Sigmoid colon (tissue), 7 donors: ENCODE measurements around the gene FKBP14. TPM values are rescaled to one million over a fixed set of nuclear protein-coding genes. Genes with fewer than 3 reads are reported as not detected.

ENCODE experiments used
- DNase-seq: peaks from one replicate; pipeline ENCODE4 v3.0.0-alpha.2; 2019
- H3K27ac ChIP-seq, 4 donors: fragments of 200-600 bp; sonication (generic); one replicate each; pipeline ENCODE4 v1.5.1; 2016 to 2019; ENCODE audit warnings: mild to moderate bottlenecking in 1 of 4
- H3K27me3 ChIP-seq, 3 donors: fragments of 200-600 bp; sonication (generic); one replicate each; pipeline ENCODE4 v1.5.1; 2019; ENCODE audit warnings: mild to moderate bottlenecking in 1 of 3
- H3K36me3 ChIP-seq, 4 donors: fragments of 200-600 bp; sonication (generic); one replicate each; pipeline ENCODE4 v1.5.1; 2016 to 2019
- H3K4me1 ChIP-seq, 4 donors: fragments of 200-600 bp; sonication (generic); one replicate each; pipeline ENCODE4 v1.5.1; 2017 to 2019
- H3K4me3 ChIP-seq, 4 donors: fragments of 200-600 bp; sonication (generic); one replicate each; pipeline ENCODE4 v1.5.1; 2017 to 2019; ENCODE audit warnings: mild to moderate bottlenecking in 2 of 4, moderate library complexity in 1 of 4
- H3K9me3 ChIP-seq, 4 donors: fragments of 200-600 bp in 3 of 4; sonication (generic) in 3 of 4; one replicate each; pipeline versions ENCODE4 v1.5.1 to v1.6.1; 2013 to 2019
- EP300 ChIP-seq, 4 donors: sonication (generic); formaldehyde crosslinking; IDR thresholded peaks; one replicate each; pipeline ENCODE4 v1.6.1; 2017; ENCODE audit warnings: antibody characterized with exemption in 4 of 4
- POLR2A ChIP-seq, 2 donors: fragments of 450-650 bp; IDR thresholded peaks; one replicate each; pipeline ENCODE4 v1.6.1; 2016; ENCODE audit warnings: antibody characterized with exemption in 2 of 2, mild to moderate bottlenecking in 2 of 2, moderate library complexity in 2 of 2
- POLR2AphosphoS5 ChIP-seq, 4 donors: sonication (generic); formaldehyde crosslinking; IDR thresholded peaks; one replicate each; pipeline ENCODE4 v1.6.1; 2017; ENCODE audit warnings: antibody characterized with exemption in 4 of 4
- WGBS, 2 donors: extraction: QIAGEN DNeasy Blood & Tissue Kit; methylation state at CpG; one replicate each; pipeline ENCODE4 v1.1.7; 2013; 5-methylcytosine and 5-hydroxymethylcytosine counted together
- intact Hi-C: fragments of 100-400 bp; cut with DNase I; formaldehyde crosslinking; loops from one replicate; pipeline ENCODE4 v1.15.1; 2023
- polyA plus RNA-seq, 3 donors: library from polyadenylated mRNA; stranded (reverse); fragments of 200-250 nt; gene quantifications; one replicate each; pipeline ENCODE4 v1.2.3, GENCODE V29; 2013
- total RNA-seq, 4 donors: library from RNA; depleted of rRNA; stranded (reverse); fragments of >200 nt; gene quantifications; one replicate each; pipeline ENCODE4 v1.1.0, GENCODE V29; 2016
- TF ChIP-seq, protein P1 (sequence below), 4 experiments: fragments of 450-650 bp in 3 of 4; fragments of 200-600 bp in 1 of 4; IDR thresholded peaks; one replicate each; pipeline ENCODE4 v1.5.1; 2016 to 2019; ENCODE audit warnings: antibody characterized with exemption in 4 of 4, mild to moderate bottlenecking in 3 of 4, moderate library complexity in 2 of 4
- donor health status: healthy with polysubstance abuse.
- donor health status: Bipolar disorder and iron deficiency.
- donor health status: healthy.

The FKBP14 gene
- total and polyA plus RNA-seq, 7 donors = 1.8 to 11.4 (median 6.3) TPM

DNA sequence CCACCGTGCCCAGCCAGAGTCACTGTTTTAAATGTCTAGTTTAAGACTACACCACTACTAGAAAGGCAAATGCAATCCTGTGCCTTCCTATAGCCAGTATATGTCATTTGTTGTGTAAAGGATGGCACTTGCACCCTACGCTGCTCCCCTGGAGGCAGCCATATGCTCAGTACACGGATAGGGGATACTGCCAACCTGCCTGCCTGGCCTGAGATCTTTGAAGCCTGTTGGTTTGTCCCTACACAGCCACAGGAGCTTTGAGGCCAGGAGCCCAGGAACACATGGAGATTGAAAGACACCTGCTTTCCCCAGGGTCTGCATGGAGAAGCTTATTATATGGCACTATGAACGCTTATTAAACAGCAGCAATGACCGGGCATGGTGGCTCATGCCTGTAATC is 34.6 kb downstream of the FKBP14 start:
- no peaks in the 10 kb centered on the region for H3K36me3 ChIP-seq
- WGBS, 2 donors = 93 to 97% methylated on average over 5 of the region's 5 CpGs
- peaks cover 0 to 27% (median 15%) of the 10 kb centered on the region in 4 donors for H3K4me1 ChIP-seq
- H3K27ac ChIP-seq = no peak overlapping the region
- peaks cover 0 to 8% (median 3%) of the 10 kb centered on the region in 4 donors for H3K9me3 ChIP-seq
- H3K27me3 ChIP-seq = no peaks in the 10 kb centered on the region
- no peak for TF ChIP-seq POLR2AphosphoS5 (IDR thresholded peaks at IDR 0.05)
- no peak for TF ChIP-seq EP300 (IDR thresholded peaks at IDR 0.05)
- no peak for TF ChIP-seq POLR2A (IDR thresholded peaks at IDR 0.05)
- TF ChIP-seq, protein P1, sequence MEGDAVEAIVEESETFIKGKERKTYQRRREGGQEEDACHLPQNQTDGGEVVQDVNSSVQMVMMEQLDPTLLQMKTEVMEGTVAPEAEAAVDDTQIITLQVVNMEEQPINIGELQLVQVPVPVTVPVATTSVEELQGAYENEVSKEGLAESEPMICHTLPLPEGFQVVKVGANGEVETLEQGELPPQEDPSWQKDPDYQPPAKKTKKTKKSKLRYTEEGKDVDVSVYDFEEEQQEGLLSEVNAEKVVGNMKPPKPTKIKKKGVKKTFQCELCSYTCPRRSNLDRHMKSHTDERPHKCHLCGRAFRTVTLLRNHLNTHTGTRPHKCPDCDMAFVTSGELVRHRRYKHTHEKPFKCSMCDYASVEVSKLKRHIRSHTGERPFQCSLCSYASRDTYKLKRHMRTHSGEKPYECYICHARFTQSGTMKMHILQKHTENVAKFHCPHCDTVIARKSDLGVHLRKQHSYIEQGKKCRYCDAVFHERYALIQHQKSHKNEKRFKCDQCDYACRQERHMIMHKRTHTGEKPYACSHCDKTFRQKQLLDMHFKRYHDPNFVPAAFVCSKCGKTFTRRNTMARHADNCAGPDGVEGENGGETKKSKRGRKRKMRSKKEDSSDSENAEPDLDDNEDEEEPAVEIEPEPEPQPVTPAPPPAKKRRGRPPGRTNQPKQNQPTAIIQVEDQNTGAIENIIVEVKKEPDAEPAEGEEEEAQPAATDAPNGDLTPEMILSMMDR (IDR thresholded peaks at IDR 0.05) = no peak
- no peak for DNase-seq
- H3K4me3 ChIP-seq = no peak overlapping the region
- intact Hi-C loops = no loop called here

- Histone ChIP-seq H3K36me3 (no peaks in the 10 kb centered on the region), H3K4me3 (no peak overlapping the region), H3K27me3 (no peaks in the 10 kb centered on the region), H3K4me1 (peaks cover 0 to 27% (median 15%) of the 10 kb centered on the region in 4 donors), H3K9me3 (peaks cover 0 to 8% (median 3%) of the 10 kb centered on the region in 4 donors), H3K27ac (no peak overlapping the region)
- 72 to 87% methylated on average over 4 of the region's 4 CpGs for WGBS, 2 donors
- no peak for DNase-seq
- TF ChIP-seq POLR2A (IDR thresholded peaks at IDR 0.05) (no peak), EP300 (IDR thresholded peaks at IDR 0.05) (no peak), POLR2AphosphoS5 (IDR thresholded peaks at IDR 0.05) (no peak)
- TF ChIP-seq, protein P1 (IDR thresholded peaks at IDR 0.05) = no peak
- intact Hi-C loops = no loop called here
Observed at GRCh38 chr7:29990931-29991330, 35.6 kb downstream of the FKBP14 start.

DNA sequence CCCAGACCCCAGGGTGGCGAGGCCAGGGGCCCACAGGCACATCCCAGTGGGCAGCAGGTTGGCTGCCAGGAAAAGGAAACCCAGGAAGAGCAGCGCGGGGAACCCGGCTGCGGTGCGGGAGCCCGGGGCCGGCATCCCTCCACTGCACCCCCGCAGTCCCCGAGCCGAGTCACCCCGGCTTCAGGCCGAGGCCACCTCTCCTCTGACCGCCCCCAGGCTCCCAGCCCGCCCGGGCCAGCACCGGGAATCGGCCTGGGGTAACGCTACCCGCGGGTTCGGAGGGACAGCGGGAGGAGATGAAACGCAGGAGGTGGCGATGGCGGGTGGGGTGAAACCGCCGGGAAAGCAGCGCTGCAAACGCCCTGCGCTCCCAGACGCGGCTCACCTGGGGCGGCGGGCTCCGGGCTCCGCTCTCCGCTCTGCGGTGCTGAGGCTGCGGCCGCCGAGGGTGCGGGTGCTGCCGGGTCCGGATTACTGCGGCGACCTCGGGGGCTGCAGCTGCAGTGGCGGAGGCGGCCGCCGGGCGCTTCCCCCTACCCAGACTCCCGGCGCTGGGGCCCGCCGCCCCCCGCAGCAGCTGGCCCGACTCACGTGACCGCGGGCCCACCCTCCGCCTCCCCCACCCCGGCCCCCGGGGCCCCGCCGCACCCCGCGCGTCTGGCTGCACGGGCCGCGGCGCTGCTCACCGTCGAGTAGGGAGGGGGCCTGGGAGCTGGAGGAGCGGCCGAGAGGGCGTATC is 37.1 kb downstream of the FKBP14 start, which contains the start of gene SCRN1:
Gene SCRN1 (minus strand): TSS at position 545 of the 739 bp plus-strand sequence. CDS start 20,734 bp downstream, outside the sequence.
- H3K4me3 ChIP-seq = peak within 1 kb of the TSS; percentile 86 to 99 (median 92)
- H3K9me3 ChIP-seq = peaks cover 0 to 8% (median 3%) of the 10 kb centered on the region in 4 donors
- peaks cover 0 to 27% (median 15%) of the 10 kb centered on the region in 4 donors for H3K4me1 ChIP-seq
- TF ChIP-seq POLR2AphosphoS5 (IDR thresholded peaks at IDR 0.05) = peak; percentile 9 to 72 (median 58)
- TF ChIP-seq, protein P1 (IDR thresholded peaks at IDR 0.05) = no peak
- H3K27ac ChIP-seq = peak within 1 kb of the TSS; percentile 84 to 98 (median 91)
- peak; percentile 75 for DNase-seq
- no peaks in the 10 kb centered on the region for H3K36me3 ChIP-seq
- WGBS, 2 donors = 1% methylated on average over 79 of the region's 79 CpGs
- intact Hi-C loops = loop anchor here (1.0 kb wide), 1 partner anchor 39 kb away; the partner anchor contains the start of gene PLEKHA8
- H3K27me3 ChIP-seq = no peaks in the 10 kb centered on the region

GRCh38 chr7:29988424-29989256 is 37.9 kb downstream of the FKBP14 start:
- Histone ChIP-seq H3K27ac (peak overlapping the region; percentile 84 to 98 (median 91)), H3K4me1 (peaks cover 0 to 27% (median 15%) of the 10 kb centered on the region in 4 donors), H3K36me3 (no peaks in the 10 kb centered on the region), H3K9me3 (peaks cover 0 to 5% (median 3%) of the 10 kb centered on the region in 4 donors), H3K27me3 (no peaks in the 10 kb centered on the region), H3K4me3 (peak overlapping the region; percentile 86 to 99 (median 92))
- 11 to 16% methylated on average over 75 of the region's 75 CpGs for WGBS, 2 donors
- TF ChIP-seq, protein P1 (IDR thresholded peaks at IDR 0.05) = no peak
- TF ChIP-seq POLR2AphosphoS5 (IDR thresholded peaks at IDR 0.05) = peak in 1 of 4 donors; percentile 23
- DNase-seq = peak; percentile 78
- intact Hi-C loops = loop anchor here (1.0 kb wide), 1 partner anchor 40 kb away; the partner anchor contains the start of gene PLEKHA8
